IPS-18c (cell line): Measurements from ENCODE around the gene XXYLT1.

Experiments used
- H3K4me3 ChIP-seq: 2 replicates; pipeline ENCODE4 v1.7.0; 2013; ENCODE audit warnings: low read depth, mild to moderate bottlenecking, low read length, moderate library complexity; ENCODE audit not compliant: insufficient read depth
- H3K9me3 ChIP-seq: one replicate; pipeline ENCODE4 v1.6.1; 2013; ENCODE audit warnings: mild to moderate bottlenecking, low read length, moderate library complexity; ENCODE audit not compliant: control insufficient read depth, insufficient read depth

The XXYLT1 gene

DNA sequence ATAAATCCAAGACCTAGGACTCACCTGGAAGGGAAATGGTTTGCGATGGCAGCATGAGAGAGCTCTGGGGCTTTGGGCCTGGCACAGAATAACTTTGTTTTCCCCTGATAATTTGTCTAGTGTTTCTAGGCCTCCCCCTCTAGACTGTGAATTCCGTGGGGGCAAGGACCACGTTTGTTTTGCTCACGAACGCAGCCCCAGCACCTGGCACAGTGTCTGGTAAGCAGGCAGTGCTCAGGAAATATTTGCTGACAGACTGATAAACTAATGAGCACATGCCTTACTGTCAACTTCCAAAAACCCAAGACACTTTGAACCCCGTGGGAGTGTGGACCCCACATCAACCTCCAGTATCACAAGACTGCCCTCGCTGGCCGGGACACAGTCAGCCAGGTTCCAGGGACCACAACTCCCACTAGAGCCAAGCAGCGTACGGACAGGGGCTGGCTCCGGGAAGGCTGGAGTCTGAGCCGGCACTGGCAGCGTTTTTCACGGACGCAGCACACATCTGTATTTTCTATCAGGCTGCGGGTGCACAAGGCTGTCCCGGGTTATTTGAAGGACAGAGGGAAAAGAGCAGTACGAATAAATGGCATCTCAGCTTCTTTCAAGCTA lies 146.5 kb downstream of the XXYLT1 start:
- Histone ChIP-seq H3K9me3 (no peaks in the 10 kb centered on the region), H3K4me3 (no peak overlapping the region)

DNA sequence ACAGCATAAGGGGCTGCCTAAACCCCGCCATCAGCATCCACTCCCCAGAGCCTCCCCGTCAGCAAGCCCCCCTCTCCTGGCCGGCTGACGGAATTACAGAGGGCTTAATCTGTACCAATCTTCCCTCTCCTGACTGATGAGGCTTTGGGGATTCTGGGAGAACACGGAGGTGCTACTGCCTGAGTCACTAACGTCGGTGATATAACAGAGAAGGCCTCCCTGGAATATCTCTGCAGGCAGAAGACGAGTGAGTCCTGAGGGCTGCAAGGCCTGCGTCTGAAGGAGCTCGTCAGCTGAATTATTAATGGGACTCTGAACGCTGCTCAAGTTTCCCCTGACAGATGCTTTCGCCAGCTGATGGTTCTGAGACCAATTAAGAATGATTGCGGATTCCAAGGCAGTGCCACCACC lies 147.7 kb downstream of the XXYLT1 start:
- no peak overlapping the region for H3K4me3 ChIP-seq

DNA sequence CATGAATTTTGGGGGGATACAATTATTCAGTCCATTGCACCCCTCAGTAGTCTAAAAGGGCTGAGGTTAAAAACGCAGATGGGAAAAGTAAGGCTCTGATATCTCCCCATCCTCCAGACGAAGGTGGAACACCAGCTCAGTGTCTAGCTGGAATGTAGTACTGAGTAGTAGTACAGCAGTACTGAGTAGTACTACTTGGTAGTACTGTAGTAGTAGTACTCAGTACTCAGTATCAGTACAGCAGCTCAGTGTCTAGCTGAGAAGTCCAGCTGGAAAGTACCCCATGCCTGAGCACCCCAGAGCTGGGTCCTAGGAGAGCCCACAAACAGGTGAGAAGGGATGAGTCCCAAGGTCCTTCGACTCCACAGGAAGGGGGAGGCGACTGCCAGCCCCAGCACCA lies 148.7 kb downstream of the XXYLT1 start:
- H3K4me3 ChIP-seq = no peak overlapping the region

More for the DNA sequence above, 147.7 kb downstream of the XXYLT1 start:
- peaks cover 2% of the 10 kb centered on the region for H3K9me3 ChIP-seq

DNA sequence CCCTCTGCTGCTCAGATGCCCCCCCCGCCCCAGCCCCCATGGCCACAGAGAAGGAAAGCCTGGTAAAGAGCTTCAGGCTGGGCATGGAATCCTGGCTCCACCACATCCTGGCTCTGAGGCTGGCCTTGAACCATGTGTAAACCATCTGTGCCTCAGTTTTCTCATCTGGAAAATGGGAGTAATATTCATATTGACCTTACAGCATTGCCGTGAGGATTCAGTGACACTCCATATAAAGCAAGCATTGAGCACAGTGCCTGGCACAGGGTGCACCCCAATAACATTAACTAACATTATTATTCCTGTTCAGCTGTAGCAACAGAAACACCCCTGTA lies 150.7 kb downstream of the XXYLT1 start:
- no peak overlapping the region for H3K4me3 ChIP-seq
- H3K9me3 ChIP-seq = peaks cover 2% of the 10 kb centered on the region

More for the DNA sequence above, 148.7 kb downstream of the XXYLT1 start:
- peaks cover 2% of the 10 kb centered on the region for H3K9me3 ChIP-seq

DNA sequence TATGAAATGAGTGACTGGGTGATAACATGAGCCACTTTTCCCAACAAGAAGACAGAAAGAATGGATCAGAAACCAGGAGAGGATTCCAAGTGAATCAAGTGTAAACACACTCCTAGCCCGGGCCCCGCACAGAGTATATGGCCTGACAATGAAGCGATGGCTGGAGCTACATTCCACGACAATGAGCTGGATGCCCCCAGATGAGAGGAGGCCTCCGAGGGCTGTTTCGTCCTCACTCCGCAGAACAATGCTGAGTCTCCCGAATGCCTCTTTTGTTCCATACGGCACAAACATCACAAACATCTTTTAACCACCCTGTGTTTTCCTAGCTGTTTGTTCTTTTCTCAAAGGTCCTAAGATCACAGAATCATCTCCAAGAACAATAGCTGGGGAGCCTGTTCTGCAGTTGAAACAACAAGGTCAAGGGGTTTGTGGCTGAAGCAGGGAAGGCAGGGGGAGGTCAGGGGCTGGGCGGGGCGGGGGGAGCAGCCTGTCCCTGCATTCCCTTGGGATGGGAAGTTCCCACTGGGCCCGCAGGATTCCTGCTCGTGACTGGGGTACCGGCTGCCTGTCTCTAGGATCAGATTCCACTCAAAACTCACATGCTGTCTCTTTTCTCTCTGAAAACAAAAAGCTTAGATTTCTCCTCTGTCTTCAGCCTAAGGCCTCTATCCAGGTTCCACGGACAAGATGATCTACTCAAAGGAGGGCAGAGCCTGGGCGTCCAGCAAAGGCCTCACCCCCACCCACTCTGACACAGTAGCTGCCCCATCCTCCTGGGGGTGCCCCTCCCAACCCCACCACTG lies 151.3 kb downstream of the XXYLT1 start:
- no peak overlapping the region for H3K4me3 ChIP-seq

DNA sequence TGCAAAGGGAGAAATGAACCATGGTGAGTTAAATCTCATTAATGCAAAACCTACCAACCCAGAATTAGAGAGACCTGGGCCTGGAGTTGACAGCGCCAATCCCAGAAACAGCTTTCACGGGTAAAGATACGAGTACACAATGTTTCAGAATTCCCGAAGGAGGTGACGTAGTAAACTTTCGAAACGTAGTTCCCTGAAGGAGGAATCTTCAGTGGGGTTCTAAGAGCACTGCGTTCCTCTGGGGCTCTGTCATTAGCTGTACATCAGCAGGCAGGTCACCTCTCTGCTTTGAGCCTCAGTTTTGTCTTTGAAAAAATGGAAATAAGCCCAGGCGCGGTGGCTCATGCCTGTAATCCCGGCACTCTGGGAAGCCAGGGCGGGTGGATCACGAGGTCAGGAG lies 152.3 kb downstream of the XXYLT1 start:
- H3K4me3 ChIP-seq = no peak overlapping the region

More for the DNA sequence above, 151.3 kb downstream of the XXYLT1 start:
- H3K9me3 ChIP-seq = peaks cover 2% of the 10 kb centered on the region

DNA sequence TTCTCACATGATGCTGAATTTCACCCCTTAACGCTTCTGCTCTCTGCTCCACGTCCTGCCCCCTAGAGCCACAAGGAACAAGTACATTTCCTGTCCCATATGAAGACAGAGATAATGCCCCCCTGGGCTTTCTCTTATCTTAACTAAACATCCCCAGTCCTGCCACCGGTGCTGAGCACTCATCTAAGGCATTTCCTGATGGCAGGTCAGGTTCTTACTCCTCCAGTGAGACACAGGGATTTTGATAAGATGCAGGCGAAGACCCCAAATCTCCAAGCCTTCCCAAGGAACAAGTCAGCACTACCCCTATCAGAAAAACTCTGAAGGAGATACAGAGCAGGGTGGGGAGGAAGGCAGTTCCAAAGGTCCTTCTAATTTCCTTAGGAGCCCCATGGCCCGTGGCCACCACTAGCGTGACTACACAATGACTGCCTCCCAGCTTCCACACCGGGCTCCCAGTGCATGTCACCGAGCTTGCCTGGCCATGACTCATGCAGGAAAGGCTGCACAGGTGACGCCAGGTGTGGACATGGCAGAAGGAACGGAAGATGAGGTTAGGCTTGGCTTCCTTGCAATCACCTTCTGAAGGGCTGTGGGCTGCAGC lies 152.9 kb downstream of the XXYLT1 start:
- H3K4me3 ChIP-seq = no peak overlapping the region
- peaks cover 2% of the 10 kb centered on the region for H3K9me3 ChIP-seq

More for the DNA sequence above, 152.3 kb downstream of the XXYLT1 start:
- H3K9me3 ChIP-seq = peaks cover 2% of the 10 kb centered on the region

DNA sequence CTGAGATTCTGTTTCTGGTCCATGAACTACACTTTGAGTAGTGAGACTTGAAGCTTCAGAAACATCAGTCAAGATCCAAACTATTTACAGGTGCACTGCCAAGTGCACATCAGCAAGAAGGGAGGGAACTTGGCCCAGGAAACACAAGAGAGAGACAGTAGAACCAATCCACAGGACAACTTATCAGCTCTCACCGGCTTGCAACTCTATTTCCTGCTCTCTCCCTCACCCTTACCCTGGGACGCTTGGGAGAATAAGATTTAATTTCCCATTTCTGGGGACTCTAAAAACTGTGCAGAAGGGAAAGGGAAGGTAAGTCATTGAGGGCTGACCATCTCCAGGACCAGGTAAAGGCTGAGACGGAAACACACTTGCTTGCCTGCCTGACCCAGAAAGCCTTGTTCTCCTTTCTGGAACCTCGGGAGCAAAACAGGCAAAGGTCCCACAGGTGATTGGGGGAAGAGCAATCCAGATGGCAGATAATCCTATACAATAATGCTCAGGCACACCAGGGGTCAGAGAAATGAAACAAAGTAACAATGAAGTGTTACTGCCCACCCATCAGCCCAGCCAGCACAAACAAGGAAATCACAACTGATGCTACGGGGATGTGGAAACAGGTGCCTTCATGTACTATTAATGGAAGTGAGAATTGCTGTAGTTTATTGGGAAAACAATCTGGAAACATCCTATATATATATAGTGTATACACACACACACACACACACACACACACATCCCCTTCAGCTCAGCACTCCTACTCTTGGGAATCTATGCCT lies 154.4 kb downstream of the XXYLT1 start:
- no peak overlapping the region for H3K4me3 ChIP-seq
- peaks cover 2% of the 10 kb centered on the region for H3K9me3 ChIP-seq

DNA sequence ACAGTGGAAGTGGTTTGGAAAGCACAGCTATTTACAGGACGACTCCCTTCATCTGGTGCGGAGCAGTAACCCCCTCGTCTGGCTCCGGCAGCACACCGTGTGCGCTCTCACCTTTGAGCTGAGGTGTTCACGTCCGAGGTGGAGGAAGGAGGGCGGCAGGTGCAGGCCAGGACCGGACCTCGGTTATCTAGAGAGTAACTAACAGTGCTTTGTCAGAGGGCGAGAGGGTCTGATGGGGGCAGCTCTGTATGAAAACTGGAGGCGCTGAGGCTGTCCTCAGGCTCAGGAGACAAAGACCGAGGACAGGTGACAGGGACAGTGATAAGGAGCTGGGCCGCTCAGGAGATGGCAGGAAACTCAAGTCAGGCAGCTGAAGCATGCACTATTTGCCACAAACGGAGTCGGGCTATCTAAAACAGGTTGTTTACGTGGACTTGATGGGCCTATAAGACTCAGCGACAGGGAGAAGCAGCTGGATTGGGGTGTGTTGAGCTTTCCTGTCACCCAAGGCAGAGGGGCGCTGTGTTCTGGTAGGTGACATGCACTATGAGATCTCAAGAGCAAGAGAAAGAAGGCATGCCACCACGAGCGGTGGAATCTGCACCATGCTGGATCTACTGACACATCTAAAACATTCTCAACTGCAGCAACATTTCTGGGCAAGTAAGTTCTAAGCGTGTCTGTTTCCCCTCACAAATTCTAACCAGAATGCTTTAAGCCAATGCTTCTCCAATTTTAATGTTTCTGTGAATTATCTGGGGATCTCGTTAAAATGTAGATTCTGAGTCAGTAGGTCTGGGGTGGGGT lies 155.2 kb downstream of the XXYLT1 start:
- H3K4me3 ChIP-seq = no peak overlapping the region
- H3K9me3 ChIP-seq = peaks cover 2% of the 10 kb centered on the region

DNA sequence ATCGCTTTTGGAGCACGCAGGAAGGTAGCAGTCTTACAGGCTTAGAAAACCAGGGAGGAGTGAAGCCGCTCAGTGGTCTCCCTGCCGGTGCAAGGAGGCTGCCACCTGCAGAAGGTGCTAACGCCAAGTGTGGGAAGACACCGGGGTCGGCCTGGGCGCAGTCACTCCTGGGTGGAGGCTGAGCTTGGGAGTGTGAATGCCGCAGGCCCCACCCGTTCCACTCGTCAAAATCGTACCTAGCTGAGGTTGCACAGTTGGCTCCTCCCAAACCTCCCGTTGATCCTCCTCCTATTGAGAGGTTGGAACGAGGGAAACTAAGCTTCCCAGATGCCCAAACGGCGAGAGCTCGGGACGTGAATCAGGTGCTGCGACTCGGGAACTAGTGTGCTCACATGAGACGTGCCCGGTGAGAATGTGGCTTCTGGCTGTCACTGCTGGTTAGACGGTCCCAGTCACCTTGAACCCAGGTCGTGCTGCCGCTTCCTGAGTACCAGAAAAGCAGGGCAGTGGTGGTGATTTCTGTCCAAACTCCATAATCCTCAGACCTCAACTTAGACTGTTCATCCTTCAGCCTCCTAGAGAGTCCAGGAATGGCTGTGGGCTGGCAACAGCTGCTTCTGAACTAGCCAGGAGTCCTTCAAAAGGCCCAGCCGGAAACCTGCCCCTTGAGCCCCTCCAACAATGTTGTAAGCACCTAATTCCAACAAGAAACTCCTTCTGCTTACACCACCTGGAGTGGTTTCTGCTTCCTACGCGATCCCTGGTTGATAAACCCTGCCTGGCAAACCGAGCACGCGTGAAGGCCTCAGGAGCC lies 156.0 kb downstream of the XXYLT1 start:
- H3K4me3 ChIP-seq = no peak overlapping the region
- peaks cover 2% of the 10 kb centered on the region for H3K9me3 ChIP-seq

DNA sequence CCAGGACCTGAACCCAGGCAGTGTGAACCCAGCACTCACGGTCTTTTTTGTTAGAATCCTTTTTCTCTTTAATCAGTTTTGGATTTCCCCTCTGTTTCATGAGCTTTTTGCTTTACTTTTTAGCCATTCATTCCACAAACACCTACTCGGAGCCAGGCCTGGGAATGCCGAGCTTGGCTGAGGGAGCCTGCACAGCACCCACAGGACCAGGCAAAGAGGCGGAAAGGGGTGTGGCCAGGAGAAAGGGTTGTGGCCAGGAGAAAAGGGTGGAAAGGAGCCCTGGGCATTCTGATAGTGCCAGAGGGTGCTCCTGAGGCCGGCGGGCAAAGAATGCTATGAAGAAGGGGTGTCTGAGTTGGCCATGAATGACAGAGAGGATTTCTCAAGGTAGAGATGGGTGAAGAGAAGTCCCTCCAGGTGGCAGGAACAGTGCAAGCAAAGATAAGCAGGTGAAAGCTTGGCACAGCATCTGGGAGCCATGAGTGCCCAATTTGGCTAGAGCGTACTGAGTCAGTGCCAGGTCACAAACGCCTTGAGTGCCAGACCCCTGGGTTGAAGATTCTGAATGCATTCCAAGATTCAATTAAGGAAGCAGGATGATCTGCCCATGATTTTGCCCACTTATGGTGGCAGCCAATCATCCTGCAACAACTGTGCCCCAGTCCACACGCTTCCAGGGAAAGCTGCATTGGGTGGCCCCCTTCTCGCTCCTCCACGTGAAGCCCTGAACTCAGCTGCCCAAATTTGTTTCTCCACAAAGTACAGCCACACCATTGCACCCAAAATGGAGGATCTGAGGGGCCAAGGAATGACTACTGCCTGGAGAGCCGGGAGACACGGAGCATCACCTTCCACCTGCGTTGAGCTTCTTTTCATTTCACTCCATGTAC lies 157.2 kb downstream of the XXYLT1 start:
- Histone ChIP-seq H3K9me3 (peaks cover under 1% of the 10 kb centered on the region), H3K4me3 (no peak overlapping the region)

DNA sequence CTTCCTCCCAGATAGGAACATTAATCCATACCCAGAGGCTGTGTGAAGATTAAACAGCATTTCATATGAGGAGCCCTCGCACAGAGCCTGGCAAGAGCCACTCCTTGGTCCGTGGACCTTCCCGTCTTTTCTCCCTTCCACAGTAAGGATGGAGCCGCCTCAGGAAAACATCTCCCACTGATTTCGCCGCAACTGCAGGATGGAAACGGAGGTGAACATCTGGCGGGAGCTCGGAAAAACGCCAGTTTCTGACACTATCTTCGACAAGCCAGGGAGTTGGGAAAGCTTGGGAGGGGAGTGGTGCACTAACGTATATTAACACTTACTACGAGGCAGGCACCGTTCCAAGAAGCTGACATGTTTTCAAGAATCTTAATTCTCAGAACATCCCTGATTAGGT lies 157.9 kb downstream of the XXYLT1 start:
- Histone ChIP-seq H3K9me3 (no peaks in the 10 kb centered on the region), H3K4me3 (no peak overlapping the region)

DNA sequence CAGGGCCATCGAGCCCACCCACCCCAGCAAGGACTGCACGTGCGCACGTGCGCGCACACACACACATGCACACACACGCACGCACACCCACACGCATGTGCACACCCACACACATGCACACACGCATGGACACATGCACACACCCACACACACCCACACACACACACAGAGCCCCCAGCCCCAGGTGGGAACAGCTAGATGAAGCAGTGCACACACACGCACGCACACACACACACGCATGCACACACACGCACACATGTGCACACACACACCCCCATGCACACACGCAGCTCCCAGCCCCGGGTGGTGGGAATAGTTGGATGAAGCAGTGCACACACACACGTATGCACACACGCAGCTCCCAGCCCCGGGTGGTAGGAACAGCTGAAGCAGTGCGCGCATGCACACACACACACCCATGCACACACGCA lies 158.6 kb downstream of the XXYLT1 start:
- H3K9me3 ChIP-seq = no peaks in the 10 kb centered on the region
- no peak overlapping the region for H3K4me3 ChIP-seq

DNA sequence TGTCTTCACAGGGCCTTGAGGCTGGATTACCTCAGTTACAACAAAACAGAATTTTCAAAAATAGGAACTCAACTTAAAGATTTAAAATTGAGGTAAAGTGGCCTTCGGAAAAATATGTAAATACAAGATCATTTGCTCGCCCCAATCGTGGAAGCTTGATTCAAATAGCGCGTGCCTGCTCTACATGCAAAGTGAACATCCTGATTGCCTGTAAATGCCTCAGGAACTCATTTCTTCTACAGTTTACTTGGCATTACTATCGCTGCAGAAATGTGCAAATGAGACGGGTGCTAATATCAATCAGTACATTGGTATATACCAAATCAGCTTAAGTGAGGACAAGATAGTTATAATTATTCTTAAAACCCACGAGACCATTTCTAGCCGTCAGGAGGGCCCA lies 159.2 kb downstream of the XXYLT1 start:
- Histone ChIP-seq H3K4me3 (no peak overlapping the region), H3K9me3 (no peaks in the 10 kb centered on the region)

DNA sequence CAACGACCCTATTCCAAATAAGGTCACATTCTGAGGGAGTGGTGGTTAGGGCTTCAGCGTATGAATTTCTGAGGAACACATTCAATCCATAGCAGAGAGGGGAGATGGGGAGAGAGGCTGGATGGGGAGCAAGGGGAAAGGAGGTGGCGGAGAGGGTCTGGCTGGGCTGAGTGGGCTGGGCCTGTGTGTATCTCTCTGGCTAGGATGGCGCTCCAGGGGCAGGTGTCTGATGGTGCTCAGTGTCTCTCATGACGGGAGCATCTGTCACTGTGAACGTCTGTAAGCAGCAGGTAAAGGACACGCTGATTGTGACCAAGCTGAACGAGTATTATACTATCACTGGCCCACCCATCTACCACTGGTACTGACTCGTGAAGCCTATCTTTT lies 159.6 kb downstream of the XXYLT1 start:
- Histone ChIP-seq H3K4me3 (no peak overlapping the region), H3K9me3 (no peaks in the 10 kb centered on the region)
